B cell (primary cell): ENCODE measurements around the gene NABP1. TPM values are rescaled to one million over a fixed set of nuclear protein-coding genes. Genes with fewer than 3 reads are reported as not detected.

Experiments
- ATAC-seq: fragments of 200-7000 bp; cut with Tn5 transposase; one replicate; pipeline ENCODE4 v1.10.0; 2021; ENCODE audit warnings: low read depth, mild to moderate bottlenecking, moderate number of reproducible peaks, moderate library complexity
- CTCF ChIA-PET: fragments of 350-600 bp; sonication (Branson Sonifier 250); formaldehyde crosslinking; loops from one replicate; lab custom pipeline; 2021; ENCODE audit warnings: antibody characterized with exemption, inconsistent platforms; lab: Charles Lee
- POLR2A ChIA-PET: fragments of 350-600 bp; sonication (Branson Sonifier 250); formaldehyde crosslinking; loops from one replicate; lab custom pipeline; 2021; ENCODE audit warnings: antibody characterized with exemption; lab: Charles Lee
- DNase-seq: peaks from one replicate; pipeline ENCODE4 v3.0.0; 2013
- H2AFZ ChIP-seq: 2 replicates; pipeline ENCODE4 v1.6.1; 2012; ENCODE audit warnings: mild to moderate bottlenecking, low read depth, low read length; ENCODE audit not compliant: insufficient read depth, poor library complexity, severe bottlenecking
- H3K27ac ChIP-seq, 2 donors: 1 replicate in 1 of 2; 2 replicates in 1 of 2; pipeline ENCODE4 v1.5.1; 2012 to 2013; ENCODE audit warnings: low read length in 2 of 2, mild to moderate bottlenecking in 2 of 2, moderate library complexity in 1 of 2
- H3K27me3 ChIP-seq, 4 experiments: fragments of 200-600 bp in 1 of 4; sonication (generic) in 1 of 4; replicated peaks in 1 of 4; 1 replicate in 2 of 4; 2 replicates in 2 of 4; pipeline versions ENCODE4 v1.6.1 to v1.7.0; 2013 to 2016; ENCODE audit warnings: low read length in 3 of 4, mild to moderate bottlenecking in 2 of 4, mixed read lengths in 1 of 4, moderate library complexity in 1 of 4; ENCODE audit not compliant: insufficient read depth in 4 of 4, control insufficient read depth in 3 of 4; ENCODE audit errors: control extremely low read depth in 1 of 4
- H3K36me3 ChIP-seq, 2 experiments: replicated peaks in 1 of 2; 1 replicate in 1 of 2; 2 replicates in 1 of 2; pipeline versions ENCODE4 v1.6.1 to v1.7.1; 2013; ENCODE audit warnings: low read length in 1 of 2; ENCODE audit not compliant: insufficient read depth in 2 of 2, control insufficient read depth in 1 of 2; ENCODE audit errors: control extremely low read depth in 1 of 2, extremely low read depth in 1 of 2
- H3K4me1 ChIP-seq, 2 donors: fragments of 200-600 bp in 1 of 2; sonication (generic) in 1 of 2; 1 replicate in 1 of 2; 2 replicates in 1 of 2; pipeline versions ENCODE4 v1.5.1 to v1.6.1; 2013 to 2017; ENCODE audit warnings: low read length in 2 of 2; ENCODE audit not compliant: control insufficient read depth in 2 of 2, insufficient read depth in 2 of 2
- H3K4me2 ChIP-seq: replicated peaks from 2 replicates; pipeline ENCODE3; 2012; ENCODE audit warnings: mild to moderate bottlenecking, low read depth, low read length; ENCODE audit not compliant: poor library complexity, severe bottlenecking
- H3K4me3 ChIP-seq, 5 experiments: fragments of 200-600 bp in 1 of 5; sonication (generic) in 1 of 5; 1 replicate in 3 of 5; 2 replicates in 2 of 5; pipeline versions ENCODE4 v1.5.1 to v1.7.0; 2011 to 2016; ENCODE audit warnings: low read length in 4 of 5, mild to moderate bottlenecking in 4 of 5, low read depth in 2 of 5, control low read depth in 1 of 5, moderate library complexity in 1 of 5; ENCODE audit not compliant: insufficient read depth in 1 of 5; ENCODE audit errors: control extremely low read depth in 1 of 5, extremely low read depth in 1 of 5
- H3K79me2 ChIP-seq: fragments of 200-600 bp; sonication (generic); one replicate; pipeline ENCODE4 v1.6.0; 2016; ENCODE audit warnings: low read length; ENCODE audit not compliant: control insufficient read depth, insufficient read depth
- H3K9ac ChIP-seq: fragments of 200-600 bp; sonication (generic); 2 replicates; pipeline ENCODE4 v1.6.1; 2017; ENCODE audit warnings: mild to moderate bottlenecking, low read length, moderate library complexity
- H3K9me3 ChIP-seq, 3 donors: one replicate each; pipeline versions ENCODE4 v1.6.1 to v1.7.1; 2013; ENCODE audit warnings: low read length in 2 of 3; ENCODE audit not compliant: control insufficient read depth in 2 of 3, insufficient read depth in 1 of 3; ENCODE audit errors: control extremely low read depth in 1 of 3
- H4K20me1 ChIP-seq: 2 replicates; pipeline ENCODE4 v1.6.0; 2012; ENCODE audit warnings: mild to moderate bottlenecking, low read length; ENCODE audit not compliant: insufficient read depth, control insufficient read depth, poor library complexity, severe bottlenecking
- H3K27ac Mint-ChIP-seq: one replicate; pipeline ENCODE4 v1.8.0; 2021; ENCODE audit warnings: mixed read lengths
- H3K27me3 Mint-ChIP-seq: one replicate; pipeline ENCODE4 v1.8.0; 2021; ENCODE audit warnings: mixed read lengths
- H3K4me1 Mint-ChIP-seq: one replicate; pipeline ENCODE4 v1.8.0; 2021; ENCODE audit warnings: mixed read lengths
- H3K4me3 Mint-ChIP-seq: one replicate; pipeline ENCODE4 v1.8.0; 2021; ENCODE audit warnings: mixed read lengths
- H3K9me3 Mint-ChIP-seq: one replicate; pipeline ENCODE4 v1.8.0; 2022; ENCODE audit warnings: mixed read lengths; ENCODE audit not compliant: insufficient read depth
- CTCF ChIP-seq: fragments of 200-600 bp; IDR thresholded peaks from one replicate; pipeline ENCODE4 v1.8.0; 2022; ENCODE audit warnings: antibody characterized with exemption, mild to moderate bottlenecking
- EZH2 ChIP-seq: IDR thresholded peaks from 2 replicates; pipeline ENCODE4 v1.6.1; 2012; ENCODE audit warnings: borderline replicate concordance, low read depth, mild to moderate bottlenecking, moderate library complexity, low read length; ENCODE audit not compliant: insufficient read depth, poor library complexity, severe bottlenecking
- WGBS: methylation state at CpG from one replicate; pipeline ENCODE4 v1.1.5; 2013; ENCODE audit warnings: missing lambda C conversion rate; ENCODE audit not compliant: insufficient coverage; 5-methylcytosine and 5-hydroxymethylcytosine counted together
- intact Hi-C: fragments of 100-400 bp; cut with micrococcal nuclease; formaldehyde crosslinking; loops from one replicate; pipeline ENCODE4 v1.10.0; 2022
- polyA plus RNA-seq: library from polyadenylated mRNA; depleted of rRNA; stranded (reverse); fragments of >200 nt; gene quantifications from 2 replicates; pipeline ENCODE4 v1.2.3, GENCODE V29; 2012
- total RNA-seq, 2 donors: library from RNA; stranded (reverse); fragments of 120-200 nt in 1 of 2; gene quantifications; 1 replicate in 1 of 2; 2 replicates in 1 of 2; pipeline versions ENCODE4 v1.2.3 to v1.2.4, GENCODE V29; 2013 to 2022

NABP1 gene
- total and polyA plus RNA-seq, 2 donors (not counting 1 experiment from before 2014, with no cell fraction given), result 7.2 to 56.4 TPM

GRCh38 chr2:191696966-191697365 is 19.0 kb downstream of the NABP1 start:
- Mint-ChIP-seq H3K4me1 (no peaks in the 10 kb centered on the region), H3K4me3 (no peak overlapping the region), H3K9me3 (no peaks in the 10 kb centered on the region), H3K27ac (no peak overlapping the region), H3K27me3 (no peaks in the 10 kb centered on the region)
- no peak overlapping the region for H3K4me2 ChIP-seq
- CTCF ChIA-PET, result interaction anchor here (0.8 to 3.9 kb wide), 8 partner anchors 9 to 465 kb away, joined by 3 to 32 read pairs (median 5); no protein-coding TSS in a partner anchor
- H3K4me1 ChIP-seq, result no peaks in the 10 kb centered on the region
- H3K9me3 ChIP-seq, result peaks cover 0 to 1% (median 0%) of the 10 kb centered on the region in 3 donors
- H4K20me1 ChIP-seq, result no peaks in the 10 kb centered on the region
- no peak overlapping the region for H2AFZ ChIP-seq
- intact Hi-C loops, result no loop called here
- no peaks in the 10 kb centered on the region for H3K79me2 ChIP-seq
- no peak overlapping the region for H3K9ac ChIP-seq
- POLR2A ChIA-PET, result interaction anchor here (0.6 kb wide), 1 partner anchor 49 kb away, joined by 3 read pairs; no protein-coding TSS in a partner anchor
- H3K4me3 ChIP-seq, result no peak overlapping the region
- ATAC-seq (no peak), DNase-seq (no peak)
- no peak overlapping the region for H3K27ac ChIP-seq
- no peaks in the 10 kb centered on the region for H3K27me3 ChIP-seq
- TF ChIP-seq CTCF, result no peak
- no peak for TF ChIP-seq EZH2
- H3K36me3 ChIP-seq, result peaks cover 4 to 13% of the 10 kb centered on the region in 2 experiments

GRCh38 chr2:191697870-191698269 is 19.9 kb downstream of the NABP1 start:
- Histone ChIP-seq H3K4me2 (no peak overlapping the region), H3K27ac (no peak overlapping the region), H2AFZ (no peak overlapping the region), H3K4me1 (no peaks in the 10 kb centered on the region), H3K9me3 (peaks cover 0 to 1% (median 0%) of the 10 kb centered on the region in 3 donors), H3K36me3 (peaks cover 4 to 13% of the 10 kb centered on the region in 2 experiments), H3K79me2 (no peaks in the 10 kb centered on the region), H3K4me3 (no peak overlapping the region), H3K27me3 (no peaks in the 10 kb centered on the region), H4K20me1 (no peaks in the 10 kb centered on the region), H3K9ac (no peak overlapping the region)
- Mint-ChIP-seq H3K4me1 (no peaks in the 10 kb centered on the region), H3K9me3 (no peaks in the 10 kb centered on the region), H3K27ac (no peak overlapping the region), H3K4me3 (no peak overlapping the region), H3K27me3 (no peaks in the 10 kb centered on the region)
- intact Hi-C loops, result no loop called here
- no peak for TF ChIP-seq CTCF
- no peak for TF ChIP-seq EZH2
- ATAC-seq (no peak), DNase-seq (no peak)
- POLR2A ChIA-PET, result no interaction called here
- CTCF ChIA-PET, result interaction anchor here (0.9 to 3.9 kb wide), 9 partner anchors 9 to 464 kb away, joined by 3 to 32 read pairs (median 6); no protein-coding TSS in a partner anchor
- no CpG with 5 or more reads among the region's 3 CpGs for WGBS
